B cell (primary cell): Measurements from ENCODE around the gene CNGB1. TPM values are rescaled to one million over a fixed set of nuclear protein-coding genes. Genes with fewer than 3 reads are reported as not detected.

Experiments used
- ATAC-seq: fragments of 200-7000 bp; cut with Tn5 transposase; one replicate; pipeline ENCODE4 v1.10.0; 2021; ENCODE audit warnings: low read depth, mild to moderate bottlenecking, moderate number of reproducible peaks, moderate library complexity
- CTCF ChIA-PET: fragments of 350-600 bp; sonication (Branson Sonifier 250); formaldehyde crosslinking; loops from one replicate; lab custom pipeline; 2021; ENCODE audit warnings: antibody characterized with exemption, inconsistent platforms; lab: Charles Lee
- POLR2A ChIA-PET: fragments of 350-600 bp; sonication (Branson Sonifier 250); formaldehyde crosslinking; loops from one replicate; lab custom pipeline; 2021; ENCODE audit warnings: antibody characterized with exemption; lab: Charles Lee
- DNase-seq: peaks from one replicate; pipeline ENCODE4 v3.0.0; 2013
- H2AFZ ChIP-seq: 2 replicates; pipeline ENCODE4 v1.6.1; 2012; ENCODE audit warnings: mild to moderate bottlenecking, low read depth, low read length; ENCODE audit not compliant: insufficient read depth, poor library complexity, severe bottlenecking
- H3K27ac ChIP-seq, 2 donors: 1 replicate in 1 of 2; 2 replicates in 1 of 2; pipeline ENCODE4 v1.5.1; 2012 to 2013; ENCODE audit warnings: low read length in 2 of 2, mild to moderate bottlenecking in 2 of 2, moderate library complexity in 1 of 2
- H3K27me3 ChIP-seq, 4 experiments: fragments of 200-600 bp in 1 of 4; sonication (generic) in 1 of 4; replicated peaks in 1 of 4; 1 replicate in 2 of 4; 2 replicates in 2 of 4; pipeline versions ENCODE4 v1.6.1 to v1.7.0; 2013 to 2016; ENCODE audit warnings: low read length in 3 of 4, mild to moderate bottlenecking in 2 of 4, mixed read lengths in 1 of 4, moderate library complexity in 1 of 4; ENCODE audit not compliant: insufficient read depth in 4 of 4, control insufficient read depth in 3 of 4; ENCODE audit errors: control extremely low read depth in 1 of 4
- H3K36me3 ChIP-seq, 2 experiments: replicated peaks in 1 of 2; 1 replicate in 1 of 2; 2 replicates in 1 of 2; pipeline versions ENCODE4 v1.6.1 to v1.7.1; 2013; ENCODE audit warnings: low read length in 1 of 2; ENCODE audit not compliant: insufficient read depth in 2 of 2, control insufficient read depth in 1 of 2; ENCODE audit errors: control extremely low read depth in 1 of 2, extremely low read depth in 1 of 2
- H3K4me1 ChIP-seq, 2 donors: fragments of 200-600 bp in 1 of 2; sonication (generic) in 1 of 2; 1 replicate in 1 of 2; 2 replicates in 1 of 2; pipeline versions ENCODE4 v1.5.1 to v1.6.1; 2013 to 2017; ENCODE audit warnings: low read length in 2 of 2; ENCODE audit not compliant: control insufficient read depth in 2 of 2, insufficient read depth in 2 of 2
- H3K4me2 ChIP-seq: replicated peaks from 2 replicates; pipeline ENCODE3; 2012; ENCODE audit warnings: mild to moderate bottlenecking, low read depth, low read length; ENCODE audit not compliant: poor library complexity, severe bottlenecking
- H3K4me3 ChIP-seq, 5 experiments: fragments of 200-600 bp in 1 of 5; sonication (generic) in 1 of 5; 1 replicate in 3 of 5; 2 replicates in 2 of 5; pipeline versions ENCODE4 v1.5.1 to v1.7.0; 2011 to 2016; ENCODE audit warnings: low read length in 4 of 5, mild to moderate bottlenecking in 4 of 5, low read depth in 2 of 5, control low read depth in 1 of 5, moderate library complexity in 1 of 5; ENCODE audit not compliant: insufficient read depth in 1 of 5; ENCODE audit errors: control extremely low read depth in 1 of 5, extremely low read depth in 1 of 5
- H3K79me2 ChIP-seq: fragments of 200-600 bp; sonication (generic); one replicate; pipeline ENCODE4 v1.6.0; 2016; ENCODE audit warnings: low read length; ENCODE audit not compliant: control insufficient read depth, insufficient read depth
- H3K9ac ChIP-seq: fragments of 200-600 bp; sonication (generic); 2 replicates; pipeline ENCODE4 v1.6.1; 2017; ENCODE audit warnings: mild to moderate bottlenecking, low read length, moderate library complexity
- H3K9me3 ChIP-seq, 3 donors: one replicate each; pipeline versions ENCODE4 v1.6.1 to v1.7.1; 2013; ENCODE audit warnings: low read length in 2 of 3; ENCODE audit not compliant: control insufficient read depth in 2 of 3, insufficient read depth in 1 of 3; ENCODE audit errors: control extremely low read depth in 1 of 3
- H4K20me1 ChIP-seq: 2 replicates; pipeline ENCODE4 v1.6.0; 2012; ENCODE audit warnings: mild to moderate bottlenecking, low read length; ENCODE audit not compliant: insufficient read depth, control insufficient read depth, poor library complexity, severe bottlenecking
- H3K27ac Mint-ChIP-seq: one replicate; pipeline ENCODE4 v1.8.0; 2021; ENCODE audit warnings: mixed read lengths
- H3K27me3 Mint-ChIP-seq: one replicate; pipeline ENCODE4 v1.8.0; 2021; ENCODE audit warnings: mixed read lengths
- H3K4me1 Mint-ChIP-seq: one replicate; pipeline ENCODE4 v1.8.0; 2021; ENCODE audit warnings: mixed read lengths
- H3K4me3 Mint-ChIP-seq: one replicate; pipeline ENCODE4 v1.8.0; 2021; ENCODE audit warnings: mixed read lengths
- H3K9me3 Mint-ChIP-seq: one replicate; pipeline ENCODE4 v1.8.0; 2022; ENCODE audit warnings: mixed read lengths; ENCODE audit not compliant: insufficient read depth
- CTCF ChIP-seq: fragments of 200-600 bp; IDR thresholded peaks from one replicate; pipeline ENCODE4 v1.8.0; 2022; ENCODE audit warnings: antibody characterized with exemption, mild to moderate bottlenecking
- EZH2 ChIP-seq: IDR thresholded peaks from 2 replicates; pipeline ENCODE4 v1.6.1; 2012; ENCODE audit warnings: borderline replicate concordance, low read depth, mild to moderate bottlenecking, moderate library complexity, low read length; ENCODE audit not compliant: insufficient read depth, poor library complexity, severe bottlenecking
- WGBS: methylation state at CpG from one replicate; pipeline ENCODE4 v1.1.5; 2013; ENCODE audit warnings: missing lambda C conversion rate; ENCODE audit not compliant: insufficient coverage; 5-methylcytosine and 5-hydroxymethylcytosine counted together
- intact Hi-C: fragments of 100-400 bp; cut with micrococcal nuclease; formaldehyde crosslinking; loops from one replicate; pipeline ENCODE4 v1.10.0; 2022
- polyA plus RNA-seq: library from polyadenylated mRNA; depleted of rRNA; stranded (reverse); fragments of >200 nt; gene quantifications from 2 replicates; pipeline ENCODE4 v1.2.3, GENCODE V29; 2012
- total RNA-seq, 2 donors: library from RNA; stranded (reverse); fragments of 120-200 nt in 1 of 2; gene quantifications; 1 replicate in 1 of 2; 2 replicates in 1 of 2; pipeline versions ENCODE4 v1.2.3 to v1.2.4, GENCODE V29; 2013 to 2022

Gene CNGB1
- total and polyA plus RNA-seq, 2 donors (not counting 1 experiment from before 2014, with no cell fraction given) = not detected

DNA sequence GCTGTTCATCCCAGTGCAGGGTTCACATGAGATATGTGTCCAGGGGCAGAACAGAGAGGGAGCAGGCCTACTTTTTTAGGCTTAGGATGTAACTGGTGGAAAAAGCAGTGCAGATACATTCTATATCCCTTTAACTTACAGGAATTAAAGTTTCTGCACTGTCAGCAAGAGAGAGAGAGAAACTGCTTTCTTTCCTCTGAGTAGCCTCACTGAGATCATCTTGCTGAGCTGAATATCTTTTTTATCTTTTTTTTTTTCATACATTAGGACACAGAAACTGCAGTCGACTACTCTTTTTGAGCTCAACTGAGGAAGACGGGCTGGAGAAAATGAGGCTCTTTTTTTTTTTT, 50.1 kb downstream of the CNGB1 start:
- H3K79me2 ChIP-seq = no peaks in the 10 kb centered on the region
- H3K9me3 ChIP-seq = peaks cover 0 to 12% (median 0%) of the 10 kb centered on the region in 3 donors
- no CpG with 5 or more reads among the region's 2 CpGs for WGBS
- Mint-ChIP-seq H3K4me1 (peaks cover 1% of the 10 kb centered on the region), H3K9me3 (peaks cover 6% of the 10 kb centered on the region), H3K4me3 (no peak overlapping the region), H3K27me3 (peaks cover 25% of the 10 kb centered on the region), H3K27ac (no peak overlapping the region)
- H3K4me2 ChIP-seq = no peak overlapping the region
- TF ChIP-seq EZH2 (no peak), CTCF (no peak)
- no peak overlapping the region for H2AFZ ChIP-seq
- intact Hi-C loops = no loop called here
- no peaks in the 10 kb centered on the region for H3K36me3 ChIP-seq
- no peak overlapping the region for H3K9ac ChIP-seq
- no peak overlapping the region for H3K4me3 ChIP-seq
- ATAC-seq (no peak), DNase-seq (no peak)
- no peaks in the 10 kb centered on the region for H4K20me1 ChIP-seq
- CTCF ChIA-PET = no interaction called here
- no peak overlapping the region for H3K27ac ChIP-seq
- peaks cover 0 to 19% (median 0%) of the 10 kb centered on the region in 4 experiments for H3K27me3 ChIP-seq
- POLR2A ChIA-PET = no interaction called here
- no peaks in the 10 kb centered on the region for H3K4me1 ChIP-seq

- no peaks in the 10 kb centered on the region for H3K79me2 ChIP-seq
- peaks cover 0 to 19% (median 0%) of the 10 kb centered on the region in 4 experiments for H3K27me3 ChIP-seq
- no peak overlapping the region for H2AFZ ChIP-seq
- WGBS = 92% methylated on average over 13 of the region's 14 CpGs
- H3K9me3 ChIP-seq = peaks cover 0 to 12% (median 0%) of the 10 kb centered on the region in 3 donors
- H3K9ac ChIP-seq = no peak overlapping the region
- peaks cover 25% of the 10 kb centered on the region for H3K27me3 Mint-ChIP-seq
- H4K20me1 ChIP-seq = no peaks in the 10 kb centered on the region
- DNase-seq (no peak), ATAC-seq (no peak)
- peaks cover 1% of the 10 kb centered on the region for H3K4me1 Mint-ChIP-seq
- H3K4me1 ChIP-seq = no peaks in the 10 kb centered on the region
- no peak overlapping the region for H3K4me3 Mint-ChIP-seq
- H3K4me3 ChIP-seq = no peak overlapping the region
- H3K36me3 ChIP-seq = no peaks in the 10 kb centered on the region
- TF ChIP-seq CTCF = no peak
- TF ChIP-seq EZH2 = no peak
- H3K4me2 ChIP-seq = no peak overlapping the region
- no peak overlapping the region for H3K27ac Mint-ChIP-seq
- POLR2A ChIA-PET = no interaction called here
- H3K9me3 Mint-ChIP-seq = peaks cover 6% of the 10 kb centered on the region
- intact Hi-C loops = no loop called here
- no peak overlapping the region for H3K27ac ChIP-seq
- CTCF ChIA-PET = no interaction called here
Measured at GRCh38 chr16:57920215-57920879, 50.6 kb downstream of the CNGB1 start.
